Measurements from ENCODE around the gene MMP23B. TPM values are rescaled to one million over a fixed set of nuclear protein-coding genes. Genes with fewer than 3 reads are reported as not detected.

Gene MMP23B
- total RNA-seq, 4 donors from 2014 or later = 0.67 to 7.8 (median 3.5) TPM

GRCh38 chr1:1683104-1683905 lies 51.3 kb downstream of the MMP23B start:
- Histone ChIP-seq H3K27ac (no peak overlapping the region), H3K4me1 (peaks cover 23 to 27% of the 10 kb centered on the region in 2 donors), H3K4me3 (replicated peaks in 1 of 3) (no peak overlapping the region), H3K27me3 (no peaks in the 10 kb centered on the region), H3K36me3 (no peaks in the 10 kb centered on the region), H3K9me3 (no peaks in the 10 kb centered on the region)
- no peak for TF ChIP-seq CTCF (IDR thresholded peaks at IDR 0.05)
- no peak for TF ChIP-seq POLR2A (IDR thresholded peaks at IDR 0.05)
- DNase-seq = no peak
- 69 to 76% methylated on average over 26 of the region's 26 CpGs for WGBS, 2 donors
- intact Hi-C loops (cut with DNase I) = no loop called here

Other genes with a start within 250 kb of the MMP23B start
- gene CCNL2, start 232.8 kb upstream of the MMP23B start, total RNA-seq = 100 to 1,000 TPM; 167 to 307 (median 215) TPM
- gene MRPL20, start 224.9 kb upstream of the MMP23B start, total RNA-seq = 100 to 1,000 TPM; 123 to 199 (median 160) TPM
- gene ANKRD65, start 210.9 kb upstream of the MMP23B start, total RNA-seq = 1 to 10 TPM; 2.0 to 3.2 (median 2.4) TPM
- gene VWA1, start 196.5 kb upstream of the MMP23B start, total RNA-seq = 10 to 100 TPM; 11.4 to 52.0 (median 30.3) TPM
- 10 to 100 TPM in 2 of 4 donors, 1 to 10 TPM in 2; 4.9 to 29.9 (median 15.1) TPM for gene ATAD3C, start 182.5 kb upstream of the MMP23B start, total RNA-seq
- 10 to 100 TPM; 13.8 to 29.1 (median 15.0) TPM for gene ATAD3B, start 160.4 kb upstream of the MMP23B start, total RNA-seq
- gene ATAD3A, start 120.0 kb upstream of the MMP23B start, total RNA-seq = 10 to 100 TPM; 21.6 to 34.2 (median 28.5) TPM
- gene TMEM240, start 91.5 kb upstream of the MMP23B start, total RNA-seq = 1 to 10 TPM; 1.2 to 4.5 (median 1.3) TPM
- gene SSU72, start 57.3 kb upstream of the MMP23B start, total RNA-seq = 100 to 1,000 TPM; 204 to 294 (median 241) TPM
- 1 to 10 TPM; 1.0 to 9.9 (median 5.3) TPM for gene FNDC10, start 32.0 kb upstream of the MMP23B start, total RNA-seq
- gene MIB2, start 16.7 kb upstream of the MMP23B start, total RNA-seq = 100 to 1,000 TPM in 1 of 4 donors, 10 to 100 TPM in 3; 54.6 to 110 (median 86.4) TPM
- 10 to 100 TPM; 12.8 to 23.7 (median 15.0) TPM for gene CDK11B, start 26.8 kb downstream of the MMP23B start, total RNA-seq
- 10 to 100 TPM; 35.5 to 85.1 (median 50.2) TPM for gene SLC35E2B, start 60.6 kb downstream of the MMP23B start, total RNA-seq
- gene CDK11A, start 92.2 kb downstream of the MMP23B start, total RNA-seq = 10 to 100 TPM; 14.7 to 36.1 (median 29.5) TPM
- 10 to 100 TPM; 64.8 to 91.4 (median 84.2) TPM for gene NADK, start 146.3 kb downstream of the MMP23B start, total RNA-seq